Coronary artery (tissue), 2 donors: Measurements from ENCODE around the gene DEPP1.

Experiments used
- DNase-seq: peaks from one replicate; pipeline ENCODE4 v3.0.0-alpha.2; 2017; ENCODE audit warnings: low spot score
- H3K27ac ChIP-seq, 2 donors: fragments of 200-600 bp; sonication (generic); one replicate each; pipeline ENCODE4 v1.5.1; 2016 to 2019
- H3K4me3 ChIP-seq: fragments of 200-600 bp; sonication (generic); 2 replicates; pipeline ENCODE4 v1.5.1; 2016; ENCODE audit warnings: mild to moderate bottlenecking, moderate library complexity
- TF ChIP-seq, protein P1 (sequence below): fragments of 200-600 bp; sonication (generic); IDR thresholded peaks from one replicate; pipeline ENCODE4 v1.5.1; 2019; ENCODE audit warnings: antibody characterized with exemption

The DEPP1 gene

DNA sequence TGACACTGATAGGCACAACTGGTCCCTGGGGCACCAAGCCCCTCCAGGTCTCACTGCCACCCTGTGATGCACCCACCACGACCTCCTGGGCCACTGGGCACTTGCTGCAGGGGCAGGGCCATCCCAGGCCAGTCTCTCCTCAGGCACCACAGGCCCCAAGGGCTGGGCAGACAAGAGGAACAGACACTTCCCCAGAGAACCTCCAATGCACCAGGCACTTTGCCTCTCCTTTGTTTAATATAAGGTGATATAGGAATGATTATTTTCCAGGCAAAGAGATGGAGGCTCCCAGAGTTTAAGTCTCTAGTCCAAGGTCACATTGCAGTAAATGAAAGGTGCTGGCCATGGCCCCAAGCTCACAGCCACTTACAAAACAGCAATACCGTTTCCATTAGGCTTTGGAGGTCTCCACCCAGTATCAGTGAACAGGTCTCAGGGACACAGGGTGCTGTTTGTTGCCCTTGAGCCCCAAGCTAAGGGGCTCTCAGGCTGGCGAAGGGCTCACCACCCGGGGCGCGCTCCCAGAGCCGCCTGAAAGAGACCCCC, 4.5 kb downstream of the DEPP1 start:
- DNase-seq: no peak
- TF ChIP-seq, protein P1, sequence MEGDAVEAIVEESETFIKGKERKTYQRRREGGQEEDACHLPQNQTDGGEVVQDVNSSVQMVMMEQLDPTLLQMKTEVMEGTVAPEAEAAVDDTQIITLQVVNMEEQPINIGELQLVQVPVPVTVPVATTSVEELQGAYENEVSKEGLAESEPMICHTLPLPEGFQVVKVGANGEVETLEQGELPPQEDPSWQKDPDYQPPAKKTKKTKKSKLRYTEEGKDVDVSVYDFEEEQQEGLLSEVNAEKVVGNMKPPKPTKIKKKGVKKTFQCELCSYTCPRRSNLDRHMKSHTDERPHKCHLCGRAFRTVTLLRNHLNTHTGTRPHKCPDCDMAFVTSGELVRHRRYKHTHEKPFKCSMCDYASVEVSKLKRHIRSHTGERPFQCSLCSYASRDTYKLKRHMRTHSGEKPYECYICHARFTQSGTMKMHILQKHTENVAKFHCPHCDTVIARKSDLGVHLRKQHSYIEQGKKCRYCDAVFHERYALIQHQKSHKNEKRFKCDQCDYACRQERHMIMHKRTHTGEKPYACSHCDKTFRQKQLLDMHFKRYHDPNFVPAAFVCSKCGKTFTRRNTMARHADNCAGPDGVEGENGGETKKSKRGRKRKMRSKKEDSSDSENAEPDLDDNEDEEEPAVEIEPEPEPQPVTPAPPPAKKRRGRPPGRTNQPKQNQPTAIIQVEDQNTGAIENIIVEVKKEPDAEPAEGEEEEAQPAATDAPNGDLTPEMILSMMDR: no peak

DNA sequence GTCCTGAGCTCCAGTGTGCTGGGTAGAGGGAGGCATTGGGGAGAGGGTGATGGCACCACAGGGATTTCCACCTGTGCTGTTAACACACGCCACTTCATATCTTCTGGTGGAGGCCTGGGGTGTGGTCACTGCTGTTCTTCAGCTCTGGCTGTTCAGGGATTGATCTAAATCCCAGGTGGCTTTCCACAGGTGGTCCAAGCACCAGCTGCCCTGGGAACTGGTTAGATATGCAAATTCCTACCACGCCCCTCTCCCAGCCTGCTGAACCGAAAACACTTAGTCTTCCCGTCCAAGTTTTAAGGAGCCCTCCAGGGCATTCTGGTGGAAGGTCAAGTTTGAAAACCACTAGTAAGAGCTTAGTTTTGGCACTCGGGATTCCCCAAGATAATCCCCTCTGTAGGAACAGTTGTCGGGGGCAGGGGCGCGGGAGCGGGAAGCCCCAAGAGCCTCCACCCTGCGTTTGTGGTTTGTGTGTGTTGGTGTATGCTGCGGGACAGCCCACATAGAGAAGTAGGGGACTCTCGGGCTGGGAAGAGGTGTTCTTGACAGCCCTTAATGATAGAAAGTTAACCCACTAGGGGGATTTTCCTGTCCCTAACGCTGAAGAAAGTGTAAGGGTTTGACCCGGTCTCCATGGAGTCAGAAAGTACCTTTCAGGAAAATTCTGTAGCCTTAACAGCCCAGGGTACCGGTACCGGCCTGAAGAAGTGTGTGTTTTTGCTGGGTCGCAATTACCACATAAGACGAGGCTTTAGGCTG, 5.1 kb downstream of the DEPP1 start:
- TF ChIP-seq, protein P1: no peak
- no peak for DNase-seq
- peak overlapping the region; percentile 95 to 97 for H3K27ac ChIP-seq
- peak overlapping the region; percentile 83 for H3K4me3 ChIP-seq

More for the DNA sequence above, 4.5 kb downstream of the DEPP1 start:
- Histone ChIP-seq H3K4me3 (peak overlapping the region; percentile 83), H3K27ac (peak overlapping the region; percentile 95 to 97)

DNA sequence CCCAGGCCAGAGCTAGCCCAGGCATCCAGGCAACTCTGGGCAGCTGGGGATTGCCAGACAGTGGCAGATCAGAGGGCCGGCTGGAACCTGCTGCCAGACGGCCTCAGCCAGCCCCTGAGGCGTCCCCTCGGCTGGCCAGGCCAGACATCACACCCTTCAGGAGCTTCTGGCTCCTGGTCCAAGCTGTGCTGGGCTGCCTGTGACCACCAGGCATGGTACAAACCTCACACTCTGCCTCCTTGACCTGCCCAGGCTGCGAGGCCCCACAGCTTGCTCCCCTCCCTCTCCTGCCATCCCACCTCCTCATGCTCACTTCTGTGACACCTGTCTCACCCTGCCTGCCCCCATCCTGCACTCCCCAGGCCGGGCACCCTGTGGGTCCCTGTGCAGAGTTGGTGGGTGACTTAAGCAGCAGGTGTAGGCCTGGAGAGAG, 5.7 kb downstream of the DEPP1 start:
- H3K27ac ChIP-seq: peak overlapping the region; percentile 95 to 97
- H3K4me3 ChIP-seq: no peak overlapping the region
- no peak for DNase-seq
- TF ChIP-seq, protein P1: no peak

DNA sequence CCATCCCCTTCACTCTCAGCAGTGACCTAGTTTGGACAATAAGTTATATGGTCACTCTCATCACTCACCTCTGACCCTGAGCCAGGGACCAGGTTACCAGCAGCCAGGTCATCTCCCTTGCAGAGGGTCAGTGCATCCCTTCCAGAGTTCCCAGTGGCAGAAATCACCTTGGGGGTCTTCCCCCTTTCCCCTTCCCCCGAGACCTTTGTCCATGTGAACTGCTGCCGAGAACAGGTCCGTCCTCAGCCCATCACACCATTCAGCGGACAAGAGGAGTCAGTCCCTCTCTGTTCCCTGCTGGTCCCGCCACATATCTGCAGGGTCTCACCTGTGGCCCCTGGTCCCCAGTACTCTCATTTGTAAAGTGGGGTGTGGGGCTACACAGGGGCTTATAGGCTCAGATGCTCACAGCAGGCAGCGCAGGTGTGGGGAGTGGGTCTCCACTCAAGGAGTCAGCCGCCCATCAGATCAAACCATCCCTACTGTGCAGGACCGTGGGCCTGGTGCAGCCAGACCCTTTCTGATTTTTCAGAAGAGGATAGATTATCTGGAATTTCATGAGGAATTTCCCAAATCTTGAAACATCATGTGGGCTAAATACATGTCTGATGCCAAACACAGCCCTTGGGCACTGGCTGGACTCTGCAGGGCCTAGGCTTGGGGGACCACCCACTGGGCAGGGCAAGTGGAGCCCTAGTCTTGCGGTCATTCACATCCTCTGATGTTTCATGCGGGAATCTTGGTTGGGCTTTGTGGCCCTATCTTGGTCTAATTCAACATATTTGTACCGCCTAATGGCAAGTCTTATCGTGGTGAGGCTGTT, 6.5 kb downstream of the DEPP1 start:
- TF ChIP-seq, protein P1: no peak
- H3K4me3 ChIP-seq: no peak overlapping the region
- DNase-seq: no peak
- H3K27ac ChIP-seq: peak overlapping the region in 1 of 2 donors; percentile 97

DNA sequence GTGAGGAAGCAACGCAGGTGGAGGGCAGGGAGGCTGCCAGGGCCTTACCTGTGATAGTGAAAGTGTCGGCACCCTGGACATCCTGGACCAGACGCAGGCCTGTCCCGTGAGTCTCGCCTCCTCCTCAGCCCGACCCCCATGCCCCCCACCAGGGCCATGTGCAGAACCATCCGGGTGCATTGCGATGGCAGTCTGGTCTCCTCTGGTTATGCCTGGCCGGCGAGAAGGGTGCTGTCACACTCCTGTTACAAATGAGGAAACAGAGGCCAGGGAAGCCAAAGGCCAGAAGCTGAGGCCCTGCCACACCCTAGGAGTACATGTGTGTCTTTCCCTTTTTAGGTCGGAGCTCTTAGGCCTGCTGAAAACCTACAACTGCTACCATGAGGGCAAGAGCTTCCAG, 7.2 kb downstream of the DEPP1 start:
- TF ChIP-seq, protein P1: no peak
- DNase-seq: no peak
- peak overlapping the region in 1 of 2 donors; percentile 15 for H3K27ac ChIP-seq
- H3K4me3 ChIP-seq: no peak overlapping the region

DNA sequence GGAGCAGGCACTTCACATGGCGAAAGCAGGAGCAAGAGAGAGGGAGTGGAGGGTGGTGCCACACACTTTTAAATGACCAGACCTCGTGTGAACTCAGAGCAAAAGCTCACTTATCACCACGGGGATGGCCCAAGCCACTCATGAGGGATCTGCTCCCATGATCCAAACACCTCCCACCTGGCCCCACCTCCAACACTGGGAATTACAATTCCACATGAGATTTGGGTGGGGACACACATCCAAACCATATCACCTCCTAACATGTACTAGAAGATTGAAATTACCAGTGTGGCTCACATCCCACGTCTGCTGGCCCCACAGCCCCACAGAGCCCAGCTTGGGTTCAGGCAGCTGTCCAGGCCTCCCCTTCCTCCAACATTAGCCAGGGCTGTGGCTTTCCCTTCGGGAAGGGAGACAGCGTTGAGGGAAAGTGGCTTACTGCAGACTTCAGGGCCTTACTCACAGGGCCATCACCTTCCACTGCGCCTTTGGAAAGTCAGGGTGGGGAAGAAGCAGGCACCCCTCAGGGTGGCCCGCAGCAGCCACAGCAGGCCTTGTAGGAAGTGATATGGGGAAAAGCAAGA, 7.7 kb downstream of the DEPP1 start:
- TF ChIP-seq, protein P1: no peak
- DNase-seq: no peak
- H3K4me3 ChIP-seq: no peak overlapping the region
- H3K27ac ChIP-seq: peak overlapping the region in 1 of 2 donors; percentile 15
